NCI-H2107 (cell line): ENCODE results near the gene CDH13.

Experiments
- DNase-seq: peaks from one replicate; lab custom pipeline; 2025; lab: John Stamatoyannopoulos, UW

The CDH13 gene

GRCh38 chr16:83054283-83054682, 427.5 kb downstream of the CDH13 start:
- no peak for DNase-seq

GRCh38 chr16:83058376-83058775, 431.6 kb downstream of the CDH13 start:
- DNase-seq, result no peak

- no peak for DNase-seq
Measured at GRCh38 chr16:83059237-83059636, 432.5 kb downstream of the CDH13 start.

- no peak for DNase-seq
Measured at GRCh38 chr16:83066011-83066410, 439.2 kb downstream of the CDH13 start.

- DNase-seq, result no peak
Measured at GRCh38 chr16:83066881-83067280, 440.1 kb downstream of the CDH13 start.

- no peak for DNase-seq
Measured at GRCh38 chr16:83068686-83069085, 441.9 kb downstream of the CDH13 start.

- no peak for DNase-seq
Measured at GRCh38 chr16:83070416-83071209, 443.8 kb downstream of the CDH13 start.

- no peak for DNase-seq
Measured at GRCh38 chr16:83075956-83076355, 449.2 kb downstream of the CDH13 start.

GRCh38 chr16:83083361-83083760, 456.6 kb downstream of the CDH13 start:
- DNase-seq, result no peak

- DNase-seq, result no peak
Measured at GRCh38 chr16:83085660-83086059, 458.9 kb downstream of the CDH13 start.

- no peak for DNase-seq
Measured at GRCh38 chr16:83095941-83096692, 469.3 kb downstream of the CDH13 start.

- DNase-seq, result no peak
Measured at GRCh38 chr16:83098536-83098935, 471.8 kb downstream of the CDH13 start.

- DNase-seq, result no peak
Measured at GRCh38 chr16:83100679-83101078, 473.9 kb downstream of the CDH13 start.

GRCh38 chr16:83102336-83102735, 475.6 kb downstream of the CDH13 start:
- DNase-seq, result no peak

GRCh38 chr16:83105279-83106077, 478.7 kb downstream of the CDH13 start:
- DNase-seq, result no peak

- DNase-seq, result no peak
Measured at GRCh38 chr16:83109490-83110125, 482.8 kb downstream of the CDH13 start.

GRCh38 chr16:83110269-83110668, 483.5 kb downstream of the CDH13 start:
- no peak for DNase-seq

GRCh38 chr16:83113317-83113716, 486.5 kb downstream of the CDH13 start:
- DNase-seq, result no peak

- no peak for DNase-seq
Measured at GRCh38 chr16:83113811-83114210, 487.0 kb downstream of the CDH13 start.

- no peak for DNase-seq
Measured at GRCh38 chr16:83115491-83116232, 488.9 kb downstream of the CDH13 start.

- no peak for DNase-seq
Measured at GRCh38 chr16:83116274-83116892, 489.6 kb downstream of the CDH13 start.
